HEK293 (cell line): ENCODE results near the gene PRPF8.

Experiments used
- GFI1B ChIP-seq: fragments of 450-650 bp; formaldehyde crosslinking; IDR thresholded peaks from 2 replicates; pipeline ENCODE4 v1.5.1; 2016; ENCODE audit warnings: missing biosample characterization, missing genetic modification characterization
- GLI2 ChIP-seq: fragments of 450-650 bp; formaldehyde crosslinking; IDR thresholded peaks from 2 replicates; pipeline ENCODE4; 2017; ENCODE audit warnings: missing biosample characterization, missing genetic modification characterization, low read depth, borderline replicate concordance
- HOXA7 ChIP-seq: sonication (generic); formaldehyde crosslinking; IDR thresholded peaks from 2 replicates; pipeline ENCODE4 v1.8.1; 2022; ENCODE audit warnings: missing genetic modification reagents, borderline replicate concordance
- MZF1 ChIP-seq: fragments of 450-650 bp; formaldehyde crosslinking; IDR thresholded peaks from 2 replicates; pipeline ENCODE4 v1.5.1; 2017; ENCODE audit warnings: missing biosample characterization, missing genetic modification characterization, borderline replicate concordance
- PBX3 ChIP-seq: sonication (generic); formaldehyde crosslinking; IDR thresholded peaks from 2 replicates; pipeline ENCODE4 v1.8.1; 2022; ENCODE audit warnings: mild to moderate bottlenecking, moderate library complexity, missing genetic modification reagents
- SCRT2 ChIP-seq: fragments of 450-650 bp; formaldehyde crosslinking; IDR thresholded peaks from 2 replicates; pipeline ENCODE4 v1.5.1; 2016; ENCODE audit warnings: missing biosample characterization, missing genetic modification characterization
- ZBTB21 ChIP-seq: fragments of 450-650 bp; formaldehyde crosslinking; IDR thresholded peaks from 2 replicates; pipeline ENCODE4 v1.5.1; 2017; ENCODE audit warnings: missing biosample characterization, missing genetic modification characterization
- ZBTB26 ChIP-seq: fragments of 450-650 bp; formaldehyde crosslinking; optimal IDR thresholded peaks from 2 replicates; pipeline ENCODE3; 2016; ENCODE audit warnings: missing biosample characterization, mild to moderate bottlenecking, missing genetic modification characterization
- ZBTB8A ChIP-seq: fragments of 450-650 bp; formaldehyde crosslinking; IDR thresholded peaks from 2 replicates; pipeline ENCODE4 v1.5.1; 2016; ENCODE audit warnings: missing biosample characterization, missing genetic modification characterization
- ZNF112 ChIP-seq: fragments of 450-650 bp; formaldehyde crosslinking; IDR thresholded peaks from 2 replicates; pipeline ENCODE4 v1.5.0; 2017; ENCODE audit warnings: missing biosample characterization, missing genetic modification characterization
- ZNF140 ChIP-seq: fragments of 450-650 bp; formaldehyde crosslinking; IDR thresholded peaks from 2 replicates; pipeline ENCODE4 v1.5.1; 2016; ENCODE audit warnings: missing biosample characterization, missing genetic modification characterization
- ZNF266 ChIP-seq: fragments of 450-650 bp; formaldehyde crosslinking; IDR thresholded peaks from 2 replicates; pipeline ENCODE4 v1.5.1; 2016; ENCODE audit warnings: missing biosample characterization, missing genetic modification characterization, low read depth
- ZNF324 ChIP-seq: fragments of 450-650 bp; formaldehyde crosslinking; IDR thresholded peaks from 2 replicates; pipeline ENCODE4 v1.5.1; 2016; ENCODE audit warnings: missing biosample characterization, missing genetic modification characterization
- ZNF354C ChIP-seq: fragments of 450-650 bp; formaldehyde crosslinking; IDR thresholded peaks from 2 replicates; pipeline ENCODE4 v1.5.1; 2016; ENCODE audit warnings: missing biosample characterization, missing genetic modification characterization, low read depth, borderline replicate concordance
- ZNF416 ChIP-seq: fragments of 450-650 bp; formaldehyde crosslinking; IDR thresholded peaks from 2 replicates; pipeline ENCODE4 v1.5.1; 2016; ENCODE audit warnings: missing biosample characterization, missing genetic modification characterization
- ZNF518A ChIP-seq: fragments of 450-650 bp; formaldehyde crosslinking; conservative IDR thresholded peaks from 2 replicates; pipeline ENCODE4 v1.5.1; 2016; ENCODE audit warnings: low read depth, missing biosample characterization, missing genetic modification characterization
- ZNF558 ChIP-seq: fragments of 450-650 bp; formaldehyde crosslinking; IDR thresholded peaks from 2 replicates; pipeline ENCODE4 v1.5.1; 2016; ENCODE audit warnings: missing biosample characterization, missing genetic modification characterization
- ZNF624 ChIP-seq: fragments of 450-650 bp; formaldehyde crosslinking; IDR thresholded peaks from 2 replicates; pipeline ENCODE4 v1.5.1; 2017; ENCODE audit warnings: missing biosample characterization, missing genetic modification characterization
- ZNF670 ChIP-seq: fragments of 450-650 bp; formaldehyde crosslinking; IDR thresholded peaks from 2 replicates; pipeline ENCODE4 v1.5.1; 2016; ENCODE audit warnings: missing biosample characterization, missing genetic modification characterization, low read depth
- ZNF677 ChIP-seq: fragments of 450-650 bp; IDR thresholded peaks from 2 replicates; pipeline ENCODE4 v1.5.0; 2018; ENCODE audit warnings: missing biosample characterization, mild to moderate bottlenecking, missing genetic modification characterization, moderate library complexity
- ZNF704 ChIP-seq: fragments of 450-650 bp; formaldehyde crosslinking; IDR thresholded peaks from 2 replicates; pipeline ENCODE4 v1.5.1; 2016; ENCODE audit warnings: missing biosample characterization, missing genetic modification characterization
- ZNF76 ChIP-seq: fragments of 450-650 bp; formaldehyde crosslinking; IDR thresholded peaks from 2 replicates; pipeline ENCODE4; 2016; ENCODE audit warnings: low read depth, missing biosample characterization, missing genetic modification characterization, borderline replicate concordance
- ZNF792 ChIP-seq: fragments of 450-650 bp; formaldehyde crosslinking; IDR thresholded peaks from 2 replicates; pipeline ENCODE4 v1.5.1; 2016; ENCODE audit warnings: missing biosample characterization, missing genetic modification characterization
- ZNF830 ChIP-seq: fragments of 450-650 bp; IDR thresholded peaks from 2 replicates; pipeline ENCODE4 v1.5.0; 2018; ENCODE audit warnings: missing biosample characterization, missing genetic modification characterization, low read depth, mild to moderate bottlenecking, moderate library complexity
- ZSCAN23 ChIP-seq: fragments of 450-650 bp; formaldehyde crosslinking; IDR thresholded peaks from 2 replicates; pipeline ENCODE4 v1.5.1; 2016; ENCODE audit warnings: missing biosample characterization, missing genetic modification characterization
- ZSCAN30 ChIP-seq: fragments of 450-650 bp; IDR thresholded peaks from 2 replicates; pipeline ENCODE4 v1.5.1; 2018; ENCODE audit warnings: missing biosample characterization, mild to moderate bottlenecking, missing genetic modification characterization, moderate library complexity
- TF ChIP-seq, protein P1 (sequence below): fragments of 450-650 bp; formaldehyde crosslinking; IDR thresholded peaks from 2 replicates; pipeline ENCODE4 v1.5.1; 2017; ENCODE audit warnings: missing biosample characterization, mild to moderate bottlenecking, missing genetic modification characterization, moderate library complexity
- TF ChIP-seq, protein P2 (sequence below): fragments of 450-650 bp; IDR thresholded peaks from 2 replicates; pipeline ENCODE4 v1.5.1; 2018; ENCODE audit warnings: missing biosample characterization, missing genetic modification characterization

Gene PRPF8

GRCh38 chr17:1627982-1628855, 56.4 kb downstream of the PRPF8 start, which contains the start of gene SLC43A2 (continued):
- TF ChIP-seq ZNF558 (tag by site-specific recombination) (no peak), ZSCAN30 (tag by site-specific recombination) (peak; percentile 73; the same call in 1 of the 2 replicates), GFI1B (tag by site-specific recombination) (no peak), MZF1 (tag by site-specific recombination) (peak; percentile 67; the same call in 1 of the 2 replicates), ZNF266 (tag by site-specific recombination) (no peak), ZNF140 (tag by site-specific recombination) (no peak), ZNF624 (tag by site-specific recombination) (no peak), ZNF792 (tag by site-specific recombination) (peak; percentile 72; the same call in 1 of the 2 replicates), ZBTB26 (tag by site-specific recombination) (peak; percentile 89), ZNF704 (tag by site-specific recombination) (peak; percentile 86), ZNF324 (tag by site-specific recombination) (peak; percentile 95), ZNF677 (tag by site-specific recombination) (no peak; the same call in 1 of the 2 replicates), HOXA7 (CRISPR knock-in tag) (no peak), ZNF76 (peak; percentile 76; the same call in 1 of the 2 replicates), ZBTB21 (tag by site-specific recombination) (no peak), ZNF518A (no peak), ZSCAN23 (tag by site-specific recombination) (no peak; the same call in 1 of the 2 replicates), ZNF830 (tag by site-specific recombination) (no peak), ZNF112 (tag by site-specific recombination) (no peak), ZNF354C (tag by site-specific recombination) (no peak), GLI2 (tag by site-specific recombination) (no peak), ZNF670 (tag by site-specific recombination) (no peak), PBX3 (CRISPR knock-in tag) (no peak), SCRT2 (tag by site-specific recombination) (peak; percentile 61), ZNF416 (tag by site-specific recombination) (no peak), ZBTB8A (peak; percentile 97)
- TF ChIP-seq, protein P1, sequence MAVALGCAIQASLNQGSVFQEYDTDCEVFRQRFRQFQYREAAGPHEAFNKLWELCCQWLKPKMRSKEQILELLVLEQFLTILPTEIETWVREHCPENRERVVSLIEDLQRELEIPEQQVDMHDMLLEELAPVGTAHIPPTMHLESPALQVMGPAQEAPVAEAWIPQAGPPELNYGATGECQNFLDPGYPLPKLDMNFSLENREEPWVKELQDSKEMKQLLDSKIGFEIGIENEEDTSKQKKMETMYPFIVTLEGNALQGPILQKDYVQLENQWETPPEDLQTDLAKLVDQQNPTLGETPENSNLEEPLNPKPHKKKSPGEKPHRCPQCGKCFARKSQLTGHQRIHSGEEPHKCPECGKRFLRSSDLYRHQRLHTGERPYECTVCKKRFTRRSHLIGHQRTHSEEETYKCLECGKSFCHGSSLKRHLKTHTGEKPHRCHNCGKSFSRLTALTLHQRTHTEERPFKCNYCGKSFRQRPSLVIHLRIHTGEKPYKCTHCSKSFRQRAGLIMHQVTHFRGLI (tag by site-specific recombination), result no peak
- TF ChIP-seq, protein P2, sequence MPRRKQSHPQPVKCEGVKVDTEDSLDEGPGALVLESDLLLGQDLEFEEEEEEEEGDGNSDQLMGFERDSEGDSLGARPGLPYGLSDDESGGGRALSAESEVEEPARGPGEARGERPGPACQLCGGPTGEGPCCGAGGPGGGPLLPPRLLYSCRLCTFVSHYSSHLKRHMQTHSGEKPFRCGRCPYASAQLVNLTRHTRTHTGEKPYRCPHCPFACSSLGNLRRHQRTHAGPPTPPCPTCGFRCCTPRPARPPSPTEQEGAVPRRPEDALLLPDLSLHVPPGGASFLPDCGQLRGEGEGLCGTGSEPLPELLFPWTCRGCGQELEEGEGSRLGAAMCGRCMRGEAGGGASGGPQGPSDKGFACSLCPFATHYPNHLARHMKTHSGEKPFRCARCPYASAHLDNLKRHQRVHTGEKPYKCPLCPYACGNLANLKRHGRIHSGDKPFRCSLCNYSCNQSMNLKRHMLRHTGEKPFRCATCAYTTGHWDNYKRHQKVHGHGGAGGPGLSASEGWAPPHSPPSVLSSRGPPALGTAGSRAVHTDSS (tag by site-specific recombination), result no peak
